CD4-positive, alpha-beta T cell (primary cell): Measurements from ENCODE around the gene C6orf136. TPM values are rescaled to one million over a fixed set of nuclear protein-coding genes. Genes with fewer than 3 reads are reported as not detected.
A peak's percentile ranks its signal among the peaks of the same experiment; 100 is the strongest.

Experiments used
- ATAC-seq: fragments of 200-7000 bp; cut with Tn5 transposase; one replicate; pipeline ENCODE4 v1.10.0; 2022; ENCODE audit warnings: mild to moderate bottlenecking; ENCODE audit not compliant: poor library complexity
- CTCF ChIA-PET: fragments of 350-600 bp; sonication (Branson Sonifier 250); formaldehyde crosslinking; loops from one replicate; lab custom pipeline; 2021; ENCODE audit warnings: antibody characterized with exemption, inconsistent platforms; lab: Charles Lee
- POLR2A ChIA-PET: fragments of 350-600 bp; sonication (Branson Sonifier 250); formaldehyde crosslinking; loops from one replicate; lab custom pipeline; 2021; ENCODE audit warnings: antibody characterized with exemption, inconsistent platforms; lab: Charles Lee
- DNase-seq, 14 experiments: peaks; one replicate each; pipeline ENCODE4 v3.0.0-alpha.2; 2013 to 2020; ENCODE audit warnings: mixed read lengths in 2 of 14
- H3K27ac ChIP-seq, 2 donors: one replicate each; pipeline versions ENCODE4 v1.5.1 to v1.7.0; 2013; ENCODE audit warnings: low read length in 2 of 2, low read depth in 1 of 2, mild to moderate bottlenecking in 1 of 2
- H3K27me3 ChIP-seq, 2 experiments: 1 replicate in 1 of 2; 2 replicates in 1 of 2; pipeline versions ENCODE4 v1.6.1 to v1.7.0; 2013; ENCODE audit warnings: low read length in 2 of 2, control low read depth in 1 of 2, mild to moderate bottlenecking in 1 of 2, moderate library complexity in 1 of 2; ENCODE audit not compliant: insufficient read depth in 2 of 2, control insufficient read depth in 1 of 2
- H3K36me3 ChIP-seq: one replicate; pipeline ENCODE4 v1.6.1; 2013; ENCODE audit warnings: low read length, control low read depth; ENCODE audit not compliant: insufficient read depth
- H3K4me1 ChIP-seq: one replicate; pipeline ENCODE4 v1.6.1; 2013; ENCODE audit warnings: low read length, control low read depth; ENCODE audit not compliant: insufficient read depth
- H3K4me3 ChIP-seq: one replicate; pipeline ENCODE4 v1.5.1; 2013; ENCODE audit warnings: mild to moderate bottlenecking, low read length, moderate library complexity
- H3K9me3 ChIP-seq, 2 experiments: 1 replicate in 1 of 2; 2 replicates in 1 of 2; pipeline versions ENCODE4 v1.6.1 to v1.7.0; 2013; ENCODE audit warnings: low read length in 2 of 2, mild to moderate bottlenecking in 2 of 2, control low read depth in 1 of 2, moderate library complexity in 1 of 2; ENCODE audit not compliant: control insufficient read depth in 1 of 2, insufficient read depth in 1 of 2
- H3K27ac Mint-ChIP-seq: one replicate; pipeline ENCODE4 v1.8.0; 2020; ENCODE audit warnings: mixed read lengths
- H3K27me3 Mint-ChIP-seq: one replicate; pipeline ENCODE4 v1.8.0; 2021; ENCODE audit warnings: mixed read lengths
- H3K36me3 Mint-ChIP-seq: one replicate; pipeline ENCODE4 v1.8.0; 2021; ENCODE audit warnings: low read depth, mixed read lengths
- H3K4me1 Mint-ChIP-seq: one replicate; pipeline ENCODE4 v1.8.0; 2021; ENCODE audit warnings: low read depth, mixed read lengths
- H3K4me3 Mint-ChIP-seq: one replicate; pipeline ENCODE4 v1.8.0; 2020; ENCODE audit warnings: mild to moderate bottlenecking, mixed read lengths
- H3K9me3 Mint-ChIP-seq: one replicate; pipeline ENCODE4 v1.8.0; 2020; ENCODE audit warnings: mixed read lengths
- intact Hi-C, 2 experiments: fragments of 100-400 bp; cut with DNase I in 1 of 2; cut with micrococcal nuclease in 1 of 2; formaldehyde crosslinking; loops; one replicate each; pipeline versions ENCODE4 v1.15.1 to v1.9.0; 2023 to 2025; cut with DNase I, micrococcal nuclease
- total RNA-seq, 174 experiments: library from RNA in 2 of 174; stranded (reverse) in 2 of 174; gene quantifications; one replicate each; pipeline ENCODE4 v1.2.3 and lab custom pipeline; 2021 to 2026
- TF ChIP-seq, protein P1 (sequence below): fragments of 200-600 bp; IDR thresholded peaks from one replicate; pipeline ENCODE4 v1.8.0; 2022; ENCODE audit warnings: antibody characterized with exemption, mild to moderate bottlenecking

Gene C6orf136
- total RNA-seq, 2 experiments from 2014 or later, result 20.3 to 21.7 TPM

DNA sequence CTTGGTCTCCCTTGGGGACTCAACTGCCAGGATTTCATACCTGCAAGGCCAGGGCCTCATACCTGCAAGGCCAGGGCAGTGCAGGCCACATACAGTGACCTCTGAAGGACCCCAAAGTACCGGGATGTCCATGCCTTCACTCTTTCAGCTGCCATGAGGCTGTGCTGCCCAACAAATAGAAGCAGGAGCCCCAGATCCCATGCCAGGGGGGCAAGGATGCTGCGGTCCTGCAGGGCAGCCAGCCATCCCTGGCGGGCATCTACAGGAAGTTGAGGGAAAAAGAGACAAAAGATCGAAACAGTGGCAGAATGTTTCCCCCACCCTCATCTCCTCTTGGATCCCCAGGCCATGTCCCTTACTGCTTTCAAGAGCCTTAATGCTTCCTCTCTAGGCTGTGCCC, 43.1 kb downstream of the C6orf136 start:
- CTCF ChIA-PET, result interaction anchor here (5.5 to 6.1 kb wide), 2 partner anchors 11 to 41 kb away, joined by 28 to 49 read pairs; no protein-coding TSS in a partner anchor
- Histone ChIP-seq H3K27me3 (no peaks in the 10 kb centered on the region), H3K4me3 (peak overlapping the region; percentile 68), H3K4me1 (peaks cover 43% of the 10 kb centered on the region), H3K9me3 (no peaks in the 10 kb centered on the region), H3K27ac (peak overlapping the region; percentile 28 to 57), H3K36me3 (no peaks in the 10 kb centered on the region)
- TF ChIP-seq, protein P1, sequence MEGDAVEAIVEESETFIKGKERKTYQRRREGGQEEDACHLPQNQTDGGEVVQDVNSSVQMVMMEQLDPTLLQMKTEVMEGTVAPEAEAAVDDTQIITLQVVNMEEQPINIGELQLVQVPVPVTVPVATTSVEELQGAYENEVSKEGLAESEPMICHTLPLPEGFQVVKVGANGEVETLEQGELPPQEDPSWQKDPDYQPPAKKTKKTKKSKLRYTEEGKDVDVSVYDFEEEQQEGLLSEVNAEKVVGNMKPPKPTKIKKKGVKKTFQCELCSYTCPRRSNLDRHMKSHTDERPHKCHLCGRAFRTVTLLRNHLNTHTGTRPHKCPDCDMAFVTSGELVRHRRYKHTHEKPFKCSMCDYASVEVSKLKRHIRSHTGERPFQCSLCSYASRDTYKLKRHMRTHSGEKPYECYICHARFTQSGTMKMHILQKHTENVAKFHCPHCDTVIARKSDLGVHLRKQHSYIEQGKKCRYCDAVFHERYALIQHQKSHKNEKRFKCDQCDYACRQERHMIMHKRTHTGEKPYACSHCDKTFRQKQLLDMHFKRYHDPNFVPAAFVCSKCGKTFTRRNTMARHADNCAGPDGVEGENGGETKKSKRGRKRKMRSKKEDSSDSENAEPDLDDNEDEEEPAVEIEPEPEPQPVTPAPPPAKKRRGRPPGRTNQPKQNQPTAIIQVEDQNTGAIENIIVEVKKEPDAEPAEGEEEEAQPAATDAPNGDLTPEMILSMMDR, result no peak
- intact Hi-C loops, result no loop called here
- POLR2A ChIA-PET, result interaction anchor here (0.9 to 5.2 kb wide), 5 partner anchors 9 to 75 kb away, joined by 3 to 44 read pairs (median 8); partner anchors contain the start of genes MDC1 and TUBB
- Mint-ChIP-seq H3K4me1 (peaks cover 46% of the 10 kb centered on the region), H3K4me3 (peak overlapping the region; percentile 98), H3K9me3 (no peaks in the 10 kb centered on the region), H3K36me3 (peaks cover 15% of the 10 kb centered on the region), H3K27ac (peak overlapping the region; percentile 94), H3K27me3 (no peaks in the 10 kb centered on the region)
- ATAC-seq (no peak), DNase-seq (no peak)

DNA sequence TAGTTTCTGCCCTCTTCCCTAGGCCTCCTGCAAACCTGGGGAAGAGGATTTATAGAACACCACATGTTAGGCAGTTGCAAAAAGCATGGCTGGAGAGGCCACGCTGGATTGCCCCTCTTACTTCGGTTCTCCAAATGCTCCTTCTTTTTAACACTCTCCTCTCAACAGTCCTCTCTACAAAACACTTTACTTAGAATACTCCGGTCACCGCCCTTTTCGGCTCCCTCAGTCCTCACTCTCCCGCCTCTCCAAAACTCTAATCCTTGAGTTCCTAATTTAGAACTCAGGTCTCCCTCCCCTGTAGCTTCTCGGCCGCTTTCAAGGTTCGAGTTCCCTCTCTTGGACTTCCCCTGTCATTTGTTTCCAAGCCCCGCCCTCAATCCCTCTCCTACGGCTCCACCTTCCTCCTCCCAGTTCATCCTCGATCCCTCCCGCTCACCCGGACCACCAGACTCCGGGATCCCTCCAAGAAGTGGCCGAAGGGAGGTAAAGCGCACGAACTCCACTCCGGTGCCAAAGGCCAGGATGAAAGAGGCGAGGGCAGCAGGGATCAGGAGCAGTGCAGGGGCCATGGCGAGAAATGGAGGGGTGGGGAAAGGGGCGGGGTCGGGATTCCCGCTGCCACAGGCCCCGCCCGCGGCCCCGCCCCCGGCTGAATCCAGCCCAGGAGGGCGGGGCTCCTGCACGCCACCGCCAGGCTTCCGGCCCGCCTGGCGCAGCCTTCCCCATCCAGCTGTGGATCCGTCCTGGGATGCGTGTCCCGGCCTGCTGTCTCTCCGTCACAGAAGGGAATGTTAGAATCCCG, 43.7 kb downstream of the C6orf136 start, which contains the start of gene NRM:
NRM (minus strand) TSS at position 582 of the 805 bp plus-strand sequence; CDS start at position 572, 10 bp downstream.
- Histone ChIP-seq H3K36me3 (no peaks in the 10 kb centered on the region), H3K4me1 (peaks cover 43% of the 10 kb centered on the region), H3K27ac (peak within 1 kb of the TSS; percentile 28 to 57), H3K4me3 (peak within 1 kb of the TSS; percentile 68), H3K27me3 (no peaks in the 10 kb centered on the region), H3K9me3 (no peaks in the 10 kb centered on the region)
- no peaks in the 10 kb centered on the region for H3K27me3 Mint-ChIP-seq
- ATAC-seq (peak; percentile 22), DNase-seq (peak in 13 of 14 experiments; percentile 37 to 88 (median 68))
- H3K36me3 Mint-ChIP-seq, result peaks cover 9% of the 10 kb centered on the region
- POLR2A ChIA-PET, result interaction anchor here (0.6 to 5.2 kb wide), 9 partner anchors 10 to 76 kb away, joined by 3 to 44 read pairs (median 5); partner anchors contain the start of genes MDC1, MRPS18B, PPP1R10 and TUBB
- H3K4me3 Mint-ChIP-seq, result peak within 1 kb of the TSS; percentile 98
- peaks cover 42% of the 10 kb centered on the region for H3K4me1 Mint-ChIP-seq
- H3K27ac Mint-ChIP-seq, result peak within 1 kb of the TSS; percentile 94
- H3K9me3 Mint-ChIP-seq, result no peaks in the 10 kb centered on the region
- TF ChIP-seq, protein P1, result no peak
- intact Hi-C loops, result no loop called here
- CTCF ChIA-PET, result interaction anchor here (5.5 to 6.1 kb wide), 2 partner anchors 11 to 41 kb away, joined by 28 to 49 read pairs; no protein-coding TSS in a partner anchor

DNA sequence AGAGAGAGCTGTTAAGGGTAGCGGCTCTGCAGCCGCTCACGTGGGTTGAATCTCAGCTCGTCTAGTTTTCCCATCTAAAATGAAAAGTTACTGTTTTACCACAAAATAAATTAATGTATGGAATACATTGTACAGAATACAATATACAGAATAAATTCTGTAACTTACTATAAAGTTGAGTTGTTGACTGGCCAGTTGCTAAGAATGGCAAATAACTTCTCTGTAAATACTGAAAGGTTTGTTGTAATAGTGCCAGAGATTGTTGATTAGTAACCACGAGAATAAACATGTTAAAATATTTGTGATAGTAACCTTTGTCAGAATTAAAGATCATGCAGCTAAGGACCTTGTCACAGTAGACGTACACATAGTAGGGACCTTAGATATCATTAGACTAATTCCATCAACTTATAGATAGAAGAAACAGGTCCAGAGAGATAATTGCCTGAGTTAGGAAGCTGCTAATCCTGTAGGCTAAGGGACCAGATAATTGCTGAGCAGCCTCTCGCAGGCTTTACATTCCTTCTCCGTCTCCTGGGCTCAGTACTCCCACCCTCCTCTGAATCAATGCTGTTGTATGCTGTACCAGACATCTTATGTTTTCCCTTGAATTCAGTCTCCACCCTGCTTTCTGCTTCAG, 44.4 kb downstream of the C6orf136 start:
- Mint-ChIP-seq H3K4me1 (peaks cover 42% of the 10 kb centered on the region), H3K4me3 (peak overlapping the region; percentile 88), H3K36me3 (peaks cover 1% of the 10 kb centered on the region), H3K27ac (peak overlapping the region; percentile 94), H3K9me3 (no peaks in the 10 kb centered on the region), H3K27me3 (no peaks in the 10 kb centered on the region)
- intact Hi-C loops, result no loop called here
- Histone ChIP-seq H3K4me3 (peak overlapping the region; percentile 68), H3K27ac (peak overlapping the region in 1 of 2 donors; percentile 57), H3K9me3 (no peaks in the 10 kb centered on the region), H3K36me3 (no peaks in the 10 kb centered on the region), H3K27me3 (no peaks in the 10 kb centered on the region), H3K4me1 (peaks cover 43% of the 10 kb centered on the region)
- ATAC-seq, result no peak
- no peak for DNase-seq
- CTCF ChIA-PET, result interaction anchor here (5.5 to 6.1 kb wide), 2 partner anchors 12 to 40 kb away, joined by 28 to 49 read pairs; no protein-coding TSS in a partner anchor
- TF ChIP-seq, protein P1, result no peak
- POLR2A ChIA-PET, result interaction anchor here (0.6 to 5.2 kb wide), 7 partner anchors 10 to 76 kb away, joined by 3 to 44 read pairs (median 5); partner anchors contain the start of genes MDC1, MRPS18B and PPP1R10
